HG02588 (cell line): Measurements from ENCODE around the gene TAPT1.

Experiments used
- ATAC-seq: cut with Tn5 transposase; IDR thresholded peaks from one replicate; pipeline ENCODE4 v1.9.1; 2021; ENCODE audit warnings: mild to moderate bottlenecking, moderate library complexity; ENCODE audit not compliant: unreplicated experiment

The TAPT1 gene

DNA sequence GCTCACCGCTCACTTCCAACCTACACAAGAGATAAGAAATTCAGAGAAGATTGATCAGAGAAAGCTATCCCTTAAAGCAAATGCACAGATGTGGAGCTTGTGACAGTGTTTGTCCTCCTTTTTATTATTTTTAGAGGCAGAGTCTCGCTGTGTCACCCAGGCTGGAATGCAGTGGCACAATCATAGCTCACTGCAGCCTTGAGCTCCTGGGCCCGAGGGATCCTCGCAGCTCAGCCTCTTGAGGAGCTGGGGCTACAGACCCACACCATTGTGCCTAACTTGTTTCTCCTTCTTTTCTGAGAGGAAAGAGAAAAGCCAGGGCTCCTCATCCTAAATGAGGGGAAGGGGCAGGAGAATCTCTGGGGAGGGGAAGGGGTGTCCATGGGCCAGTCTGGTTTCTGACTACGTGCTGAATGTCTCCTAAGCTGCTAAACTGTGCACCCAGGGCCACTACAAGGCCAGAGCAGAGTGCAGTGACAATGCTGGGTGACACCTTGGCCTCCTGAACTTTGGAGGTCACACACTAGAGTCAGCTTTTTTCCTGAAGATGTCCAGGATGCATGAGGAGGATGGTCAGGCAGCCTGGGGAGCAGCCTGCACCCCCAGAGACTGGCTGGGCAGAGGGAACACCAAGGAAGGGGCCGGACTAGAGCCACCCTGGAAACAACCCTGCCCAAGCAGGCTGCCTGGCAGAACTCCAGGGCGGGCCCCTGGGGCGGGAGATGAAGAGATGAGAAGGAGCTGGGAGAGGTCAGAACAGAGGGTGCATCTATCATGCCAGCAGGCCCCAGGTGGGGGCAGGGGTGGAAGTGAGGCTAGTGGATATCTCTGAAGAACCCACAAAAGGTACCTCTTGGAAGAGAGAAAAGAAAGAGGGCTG, 87.0 kb downstream of the TAPT1 start:
- ATAC-seq, result no peak

DNA sequence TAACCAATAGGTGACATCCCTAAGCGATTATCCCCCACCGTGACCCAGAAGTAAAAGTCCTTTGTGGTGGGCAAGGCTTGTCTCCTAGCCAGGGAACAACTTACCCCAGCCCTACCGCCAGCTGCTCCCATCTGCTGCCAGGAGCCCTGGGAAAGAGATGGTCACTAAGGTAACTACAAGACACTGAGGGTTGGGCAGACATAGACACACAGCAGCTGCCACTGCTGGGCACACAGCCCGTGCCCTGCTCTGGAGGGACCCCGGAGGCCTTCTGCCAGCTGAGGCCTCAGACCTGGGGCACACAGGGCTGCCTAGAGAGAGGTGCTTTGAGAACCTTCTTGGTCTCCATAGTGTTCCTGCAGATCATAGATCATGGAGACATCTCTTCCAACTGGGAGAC, 89.4 kb downstream of the TAPT1 start:
- ATAC-seq, result no peak

DNA sequence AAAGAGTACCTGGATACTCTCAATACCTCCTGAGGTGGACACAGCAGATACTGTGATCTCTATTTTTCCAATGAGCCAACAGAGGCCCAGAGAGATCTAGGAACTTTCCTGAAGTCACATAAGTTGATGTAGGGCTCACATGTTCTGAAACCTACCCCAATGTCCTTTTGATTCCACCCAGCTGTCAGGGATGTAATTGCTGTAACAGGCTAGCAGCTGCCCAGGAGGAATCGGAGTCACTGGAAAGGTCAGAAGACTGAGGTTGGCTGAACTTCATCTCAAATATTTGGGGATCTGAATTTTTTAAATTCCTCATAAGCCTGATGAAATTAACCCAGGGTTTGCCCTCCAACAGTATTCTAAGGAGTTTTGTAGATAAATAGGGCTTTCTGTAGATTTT, 90.0 kb downstream of the TAPT1 start:
- ATAC-seq, result no peak

DNA sequence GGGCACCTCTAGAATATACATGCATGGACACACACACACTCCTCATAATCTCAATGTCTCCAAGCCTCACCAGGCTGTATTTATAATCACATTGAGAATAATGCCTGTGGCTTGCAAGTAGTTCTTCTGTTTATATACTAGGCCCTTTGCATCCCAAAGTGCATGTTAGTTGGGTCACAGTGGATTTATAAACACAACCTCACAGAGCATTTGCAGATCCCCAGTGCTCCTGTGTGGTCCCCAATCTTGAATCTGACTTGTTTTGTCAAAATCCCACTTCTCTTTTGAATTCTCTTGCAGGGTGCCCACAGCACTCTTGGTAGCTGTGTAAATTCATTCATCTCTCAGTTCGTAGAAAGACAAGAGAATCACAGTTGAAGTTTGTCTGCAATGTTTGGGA, 92.9 kb downstream of the TAPT1 start:
- ATAC-seq, result no peak

DNA sequence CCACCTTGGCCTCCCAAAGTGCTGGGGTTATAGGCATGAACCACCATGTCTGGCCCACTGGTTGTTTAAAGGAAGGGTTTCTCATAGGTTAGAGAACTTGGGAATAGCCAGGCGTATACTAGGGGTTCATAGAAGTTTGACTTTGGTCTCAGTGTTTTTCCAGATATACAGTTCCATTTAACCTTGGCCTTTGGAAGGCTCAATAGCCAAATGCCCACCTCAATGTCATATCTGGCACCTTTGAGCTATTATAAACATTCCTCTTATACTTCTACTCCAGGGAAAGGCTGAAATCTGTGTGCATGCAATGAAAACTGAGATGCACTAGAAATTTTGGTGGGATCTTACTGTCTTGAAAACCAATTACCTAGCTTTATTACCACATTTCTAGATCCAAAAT, 95.0 kb downstream of the TAPT1 start:
- ATAC-seq, result no peak

DNA sequence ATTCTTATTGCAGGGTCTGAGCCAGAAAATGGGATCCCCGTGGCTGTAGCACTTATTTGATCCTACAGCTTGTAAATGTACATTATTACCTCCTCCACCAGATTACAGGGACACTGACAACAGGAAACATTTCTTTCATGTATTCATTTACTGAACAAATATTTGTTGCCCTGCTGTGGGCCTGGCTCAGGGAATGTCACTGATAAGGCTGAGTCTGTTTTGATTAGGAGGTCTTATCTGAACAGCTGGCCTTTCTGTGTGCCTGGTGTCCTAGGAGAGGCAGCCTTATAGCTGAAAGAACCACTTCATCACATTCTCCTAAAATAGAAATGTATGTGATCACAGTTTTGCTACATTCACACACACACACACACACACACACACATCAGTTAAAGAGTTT, 96.9 kb downstream of the TAPT1 start:
- ATAC-seq, result no peak

DNA sequence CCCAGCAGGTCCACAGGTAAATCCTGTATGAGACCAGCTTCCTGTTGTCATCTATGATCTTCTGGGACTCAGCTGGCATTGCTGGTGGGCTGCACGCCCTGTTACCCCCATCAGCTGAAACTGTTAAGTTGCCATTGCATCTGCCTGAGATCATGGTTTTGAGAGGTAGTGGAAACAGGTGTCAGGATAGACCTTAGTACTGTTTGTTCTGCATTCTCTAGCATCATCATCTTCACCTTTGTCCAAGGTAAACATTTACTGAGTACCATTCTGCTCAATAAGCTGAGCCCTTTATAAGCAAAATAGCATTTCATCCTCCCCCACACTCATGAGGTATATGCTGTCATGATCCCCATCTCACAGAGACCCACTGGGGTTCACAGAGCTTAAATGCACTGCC, 99.6 kb downstream of the TAPT1 start:
- no peak for ATAC-seq

DNA sequence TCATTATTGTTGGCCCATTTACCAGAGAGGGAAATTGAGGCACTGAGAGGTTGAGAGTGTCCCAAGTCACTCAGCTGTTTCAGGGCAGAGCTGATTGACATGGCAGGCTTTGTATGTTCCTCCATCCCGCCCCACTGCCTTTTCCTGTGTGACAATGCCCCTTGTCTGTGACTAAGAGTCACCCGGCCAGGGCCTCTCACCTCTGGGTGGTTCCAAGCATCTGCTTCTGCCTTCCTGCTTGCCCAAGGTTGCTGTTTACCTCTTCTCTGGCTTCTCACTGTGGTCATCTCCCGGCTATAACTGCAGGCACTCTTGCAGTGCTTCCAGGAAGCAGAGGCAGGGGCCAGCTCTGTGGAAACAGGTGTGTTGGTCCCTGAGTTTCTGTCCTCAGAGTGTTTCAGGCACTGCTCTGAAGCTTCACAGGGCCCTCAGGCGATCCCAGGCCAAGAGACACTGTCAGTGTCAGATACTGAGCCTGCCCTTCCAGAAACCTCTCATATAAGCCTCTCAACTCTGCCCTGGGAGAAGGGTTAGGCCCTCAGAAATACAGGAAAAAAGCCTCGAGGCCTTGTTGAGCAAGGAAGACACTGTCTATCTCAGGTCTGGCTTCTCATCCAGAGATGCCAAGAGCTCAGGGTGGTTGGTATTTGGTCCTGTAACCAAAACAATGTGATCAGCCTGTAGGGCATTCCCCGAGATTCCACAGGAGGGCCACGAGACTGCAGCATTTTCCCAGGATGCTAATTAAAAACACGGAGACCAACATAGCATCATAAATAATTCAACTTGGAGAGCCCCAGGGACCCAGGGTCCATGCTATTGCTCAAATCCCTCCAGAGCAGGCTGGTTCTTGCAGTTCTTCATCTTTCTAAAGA, 100.5 kb downstream of the TAPT1 start:
- ATAC-seq, result no peak

DNA sequence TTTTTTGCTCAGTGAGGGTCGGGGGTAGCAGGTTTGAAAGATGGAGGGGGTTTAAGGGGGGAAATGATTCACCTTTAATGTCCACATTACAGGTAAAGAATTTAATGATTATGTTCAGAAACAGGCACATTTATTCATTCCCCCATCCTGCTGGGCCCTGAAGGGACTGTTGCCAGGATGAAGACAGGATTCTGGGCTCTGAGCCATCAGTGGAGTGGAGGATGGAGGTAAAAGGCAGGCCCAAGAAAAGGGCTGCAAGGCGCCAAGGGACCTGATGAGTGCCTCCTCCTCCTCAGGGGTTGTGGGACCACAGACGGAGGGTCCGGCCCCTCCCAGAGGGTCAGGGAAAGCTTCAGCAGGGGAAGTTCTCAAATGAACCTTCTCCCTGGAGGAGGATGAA, 102.0 kb downstream of the TAPT1 start:
- ATAC-seq, result no peak

DNA sequence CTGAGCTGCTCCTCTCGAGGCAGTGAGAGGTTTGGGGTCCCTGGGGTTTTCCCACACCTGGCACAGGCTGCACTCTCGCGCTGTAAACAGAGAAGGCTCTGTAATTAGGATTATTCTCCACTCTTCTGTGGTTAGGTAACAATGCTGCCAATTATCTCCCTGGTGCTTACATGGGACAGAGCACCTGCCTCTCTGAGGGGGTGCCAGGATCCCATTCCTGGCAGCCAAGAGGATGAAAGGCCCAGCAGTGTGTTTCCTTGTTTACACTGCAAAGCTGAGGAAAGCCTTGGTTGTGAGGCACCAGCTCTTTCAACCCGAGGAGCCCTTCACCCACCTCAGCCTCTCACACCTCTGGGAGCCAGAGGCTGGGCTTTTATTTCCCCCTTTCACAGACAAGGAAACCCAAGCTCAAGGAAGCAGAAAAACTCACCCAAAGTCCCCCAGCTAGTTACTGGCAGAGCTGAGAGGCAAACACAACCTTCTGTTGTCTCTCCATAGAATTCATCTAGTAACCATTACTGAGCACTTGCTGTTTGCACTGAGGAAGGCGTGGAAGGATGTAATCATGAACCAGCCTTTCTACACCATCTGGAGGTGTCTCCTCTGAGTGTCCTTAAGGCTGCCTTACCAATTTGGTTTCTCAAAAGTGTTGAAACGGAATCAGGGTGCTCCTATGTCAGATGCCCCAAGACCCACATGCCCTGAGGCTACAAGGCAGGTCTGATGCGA, 102.8 kb downstream of the TAPT1 start:
- ATAC-seq, result no peak

DNA sequence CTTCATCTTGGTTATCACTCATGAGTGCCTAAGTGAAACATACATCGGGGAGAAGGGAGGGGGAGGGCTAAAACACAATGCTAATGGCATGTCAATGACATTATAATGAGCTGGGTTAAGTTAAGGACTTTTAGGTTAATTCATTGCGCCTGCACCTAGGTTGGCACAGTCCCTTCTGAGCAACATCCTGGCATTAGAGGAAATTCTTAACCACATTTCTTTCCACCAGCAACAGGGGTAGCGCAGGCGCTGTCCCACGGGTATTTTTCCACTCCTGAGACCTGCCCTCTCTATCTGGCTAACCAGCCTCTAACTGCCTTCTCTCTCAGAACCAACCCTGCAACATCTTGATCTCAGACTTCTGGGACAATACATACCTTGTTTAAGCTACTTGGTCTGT, 103.5 kb downstream of the TAPT1 start:
- ATAC-seq, result no peak

DNA sequence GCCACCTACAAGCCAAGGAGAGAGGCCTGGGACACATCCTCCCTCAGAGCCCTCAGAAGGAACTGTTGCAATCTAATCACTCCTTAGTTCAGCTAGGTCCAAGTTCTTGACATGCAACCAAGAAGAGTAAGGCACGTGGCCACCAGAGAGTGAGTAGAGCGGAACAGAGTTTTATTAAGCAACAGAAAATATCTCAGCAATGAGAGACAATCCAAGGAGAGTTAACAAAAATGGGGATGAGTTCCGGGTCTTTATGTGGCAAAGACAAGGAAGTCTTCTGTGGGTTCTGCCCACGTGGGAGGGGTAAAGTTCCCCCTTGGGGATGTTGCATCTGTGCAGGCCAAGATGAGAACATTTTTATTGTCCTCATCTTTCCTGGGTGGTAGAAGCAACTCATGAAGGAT, 104.0 kb downstream of the TAPT1 start:
- no peak for ATAC-seq

DNA sequence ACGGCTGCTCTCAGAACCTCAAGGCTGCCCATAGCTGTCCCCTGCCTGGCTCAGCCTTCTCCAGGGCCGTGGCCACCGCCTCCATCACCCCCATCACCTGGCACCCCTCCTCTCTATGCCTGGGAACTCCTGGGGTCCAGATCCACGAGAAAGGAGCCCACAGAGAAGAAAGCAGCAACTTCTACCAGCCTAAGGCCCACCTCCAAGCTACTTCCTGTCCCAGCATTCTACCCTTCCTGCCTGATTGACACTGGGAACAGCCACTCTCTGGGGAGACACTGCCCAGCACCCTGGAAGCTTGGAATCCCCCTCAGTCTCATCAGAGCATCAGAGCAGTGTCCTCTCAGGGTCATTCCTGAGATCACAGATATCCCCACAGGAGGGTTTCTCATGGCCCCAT, 105.6 kb downstream of the TAPT1 start:
- peak; percentile 52 for ATAC-seq

DNA sequence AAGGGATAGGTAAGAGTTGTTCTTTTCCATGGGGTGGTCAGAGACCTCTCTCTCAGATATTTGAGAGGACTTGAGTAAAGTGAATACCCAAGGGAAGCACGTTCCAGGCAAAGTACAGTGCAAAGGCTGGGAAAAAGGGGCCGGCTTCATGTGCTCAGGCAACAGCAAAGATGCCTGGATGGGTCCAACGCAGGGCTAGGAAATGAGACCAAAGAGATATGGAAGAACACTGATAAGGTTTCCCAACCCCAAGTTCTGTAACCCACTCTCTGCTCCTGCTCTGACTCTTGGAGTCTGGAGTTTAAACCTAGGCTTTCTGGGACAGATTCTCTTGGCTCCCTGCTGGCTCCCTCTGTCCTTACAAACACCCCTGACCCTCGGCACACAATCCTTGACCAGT, 106.3 kb downstream of the TAPT1 start:
- ATAC-seq, result no peak

DNA sequence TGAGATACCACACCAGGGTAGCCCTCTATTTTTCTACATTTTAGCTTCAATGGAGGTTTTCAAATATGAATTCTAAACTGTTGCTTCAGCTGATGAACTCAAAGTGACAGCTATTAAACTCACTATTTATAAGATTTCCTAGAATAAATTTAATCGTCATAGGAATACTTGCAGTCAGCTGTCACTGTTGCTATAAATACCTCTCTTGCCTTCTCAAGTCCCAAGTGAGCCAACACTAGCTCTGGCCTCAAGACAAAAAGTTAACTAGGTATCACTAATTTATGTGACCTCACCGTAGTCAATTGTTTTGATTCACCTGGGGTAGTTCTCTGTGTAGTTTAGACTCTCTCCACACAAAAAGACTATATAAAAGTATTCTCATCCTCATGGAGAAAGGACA, 108.2 kb downstream of the TAPT1 start:
- no peak for ATAC-seq

DNA sequence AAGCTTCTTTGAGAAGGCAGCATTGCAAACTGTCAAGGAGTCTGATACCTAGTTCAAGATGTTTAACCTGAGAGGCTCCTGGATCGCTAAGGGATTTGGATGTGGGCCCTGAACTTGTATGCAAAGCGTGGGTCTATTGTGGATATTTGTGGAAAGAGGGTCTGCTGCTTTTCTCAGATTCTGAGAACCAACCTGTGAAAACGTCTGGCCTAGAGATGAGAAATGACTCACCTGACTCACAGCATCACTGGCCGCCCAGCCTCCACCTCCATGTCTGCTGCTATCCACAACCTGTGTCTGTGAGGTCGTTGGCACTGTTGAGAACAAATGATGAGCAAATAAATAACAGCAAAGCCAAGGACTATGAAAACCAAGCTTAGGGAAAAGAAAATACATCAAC, 109.1 kb downstream of the TAPT1 start:
- ATAC-seq, result no peak

DNA sequence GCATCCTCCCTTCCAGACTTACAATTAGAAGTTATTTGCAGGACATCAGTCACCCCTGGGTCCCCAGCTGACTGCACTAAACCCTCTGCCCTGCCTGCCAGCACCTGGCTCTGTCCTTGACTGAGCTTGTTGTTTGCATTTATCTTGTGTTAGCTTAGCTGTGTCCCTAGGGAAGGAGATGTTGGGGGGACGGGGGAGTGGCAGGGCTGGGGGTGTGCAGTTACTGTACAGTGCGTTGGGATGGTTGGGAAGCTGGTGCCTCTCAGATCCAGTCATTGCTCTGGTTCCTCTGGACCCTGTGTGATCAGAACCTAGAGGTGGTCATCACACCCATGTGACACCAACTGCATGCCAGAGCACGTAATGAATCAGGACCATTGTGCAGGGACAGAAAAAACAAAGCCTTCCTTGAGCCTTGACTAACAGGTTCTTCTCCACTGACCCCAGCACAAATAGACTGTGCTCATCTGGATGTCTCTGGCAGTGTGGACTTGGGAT, 109.7 kb downstream of the TAPT1 start:
- no peak for ATAC-seq

DNA sequence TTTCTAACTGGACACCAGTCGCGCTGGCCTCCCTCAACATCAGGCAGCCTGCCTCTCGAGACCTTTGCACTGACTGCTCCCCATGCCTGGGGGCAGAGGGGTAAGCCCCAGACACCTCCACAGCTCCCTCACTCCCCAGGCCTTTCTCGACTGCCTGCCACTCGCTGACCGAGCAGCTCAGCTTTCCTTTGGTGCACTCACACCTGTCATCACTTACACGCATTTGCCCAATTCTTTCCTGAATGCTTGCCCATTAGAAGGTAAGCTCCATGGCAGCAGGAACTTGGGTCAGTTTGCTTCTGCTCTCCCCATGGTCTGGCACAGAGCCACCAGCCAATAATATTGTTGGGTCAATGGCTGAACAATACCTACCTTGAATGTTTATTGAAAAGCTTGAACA, 110.3 kb downstream of the TAPT1 start:
- no peak for ATAC-seq

DNA sequence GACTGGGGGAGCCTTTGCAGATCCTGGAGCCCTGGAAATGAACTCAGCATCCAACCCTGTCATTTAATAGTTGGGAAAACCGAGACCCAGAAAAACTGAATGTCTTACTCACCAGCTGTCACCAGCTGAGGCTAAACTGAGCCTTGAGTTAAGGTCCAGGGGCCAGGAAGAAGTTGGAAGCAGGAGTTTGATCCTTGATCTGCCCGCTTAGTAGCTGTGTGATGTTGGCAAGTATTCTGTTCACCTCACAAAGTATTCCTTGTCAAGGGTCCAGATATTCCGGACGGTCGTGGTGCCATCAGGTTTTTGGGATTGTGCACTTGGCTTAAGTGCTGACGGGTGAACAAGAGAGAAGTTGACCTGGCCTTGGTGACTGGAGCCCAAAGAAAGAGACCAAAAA, 111.7 kb downstream of the TAPT1 start:
- ATAC-seq, result no peak

DNA sequence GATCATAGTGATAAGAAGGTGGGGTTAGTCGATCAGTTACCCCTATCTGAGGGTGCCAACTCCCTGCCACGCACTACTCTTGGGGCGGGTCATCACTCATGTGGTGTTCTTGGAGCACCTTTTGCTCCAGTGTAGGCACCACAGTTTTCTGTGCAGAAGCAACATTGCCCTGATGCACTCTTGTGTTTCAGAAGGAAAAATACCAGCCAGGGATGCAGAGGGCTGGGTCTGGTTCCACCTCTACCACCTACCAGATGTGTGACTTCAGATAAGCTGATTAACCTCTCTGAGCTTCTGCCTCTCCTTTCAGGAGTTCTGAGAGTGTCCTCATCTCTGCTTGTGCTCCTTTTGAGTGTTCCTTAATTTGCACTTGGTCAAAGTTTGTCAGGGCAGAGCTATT, 112.5 kb downstream of the TAPT1 start:
- ATAC-seq, result no peak

DNA sequence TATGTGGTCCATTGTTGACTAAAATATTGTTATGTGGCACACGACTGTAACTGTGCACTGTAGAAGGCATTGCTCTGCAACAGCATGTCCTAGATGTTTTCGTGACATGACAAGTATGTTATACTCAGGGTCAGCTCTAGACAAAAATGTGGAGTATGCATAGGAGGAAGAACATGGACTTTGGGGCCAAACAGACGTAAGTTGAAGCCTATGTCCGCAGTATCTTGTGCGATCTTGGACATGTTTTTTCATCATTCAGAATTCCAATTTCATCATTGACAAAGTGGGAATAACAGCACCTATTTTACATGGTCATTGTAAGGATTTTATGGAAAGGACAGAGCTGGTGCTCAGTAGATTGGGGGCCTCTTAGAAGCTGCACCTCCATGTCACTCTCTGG, 114.7 kb downstream of the TAPT1 start:
- no peak for ATAC-seq
